Measurements from ENCODE around the gene FBXL13. TPM values are rescaled to one million over a fixed set of nuclear protein-coding genes. Genes with fewer than 3 reads are reported as not detected.
"Not testable (repeated sequence)": the region's sequence is repeated elsewhere in the genome, so short reads cannot be mapped to it uniquely, and the experiment has no call there.

Gene FBXL13
- total RNA-seq, 1 donor from 2014 or later = 6.5 TPM

GRCh38 chr7:102874166-102874829 lies 200.3 kb downstream of the FBXL13 start:
- no peak for DNase-seq (ENCODE audit: low spot score in 2 of 2)
- FAIRE-seq = no peak

DNA sequence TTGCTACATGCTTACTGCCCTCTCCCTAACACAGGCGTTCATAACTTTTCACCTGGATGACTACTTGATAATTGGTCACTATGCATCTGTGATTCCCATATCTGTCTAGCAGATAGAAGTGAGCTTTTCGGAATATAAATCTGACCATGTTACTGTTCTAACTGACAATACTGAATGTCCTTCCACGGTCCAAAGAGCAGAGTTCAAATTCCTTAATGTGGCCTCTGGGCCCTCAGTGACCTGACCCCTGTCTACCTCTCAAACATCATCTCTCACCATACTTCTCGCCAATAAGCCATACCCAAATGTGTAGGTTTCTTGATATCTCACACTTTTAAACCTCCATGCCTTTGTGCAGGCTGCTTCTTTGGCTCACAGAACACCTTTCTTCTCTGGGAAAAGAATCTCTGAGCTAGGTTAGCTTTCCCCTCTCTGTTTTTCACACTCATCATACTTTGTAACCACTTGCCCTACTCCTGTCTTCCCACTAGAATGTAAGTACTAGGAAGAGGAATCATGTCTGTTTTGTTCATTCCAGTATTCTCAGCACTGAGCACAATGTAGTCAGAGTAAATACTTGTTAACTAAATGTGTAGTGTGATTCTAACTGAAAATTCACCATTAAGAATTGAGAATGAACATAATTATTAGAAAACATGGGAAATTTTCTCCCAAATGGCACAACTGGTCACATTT lies 201.0 kb downstream of the FBXL13 start:
- DNase-seq (ENCODE audit: low spot score in 2 of 2) (no peak), FAIRE-seq (no peak)

DNA sequence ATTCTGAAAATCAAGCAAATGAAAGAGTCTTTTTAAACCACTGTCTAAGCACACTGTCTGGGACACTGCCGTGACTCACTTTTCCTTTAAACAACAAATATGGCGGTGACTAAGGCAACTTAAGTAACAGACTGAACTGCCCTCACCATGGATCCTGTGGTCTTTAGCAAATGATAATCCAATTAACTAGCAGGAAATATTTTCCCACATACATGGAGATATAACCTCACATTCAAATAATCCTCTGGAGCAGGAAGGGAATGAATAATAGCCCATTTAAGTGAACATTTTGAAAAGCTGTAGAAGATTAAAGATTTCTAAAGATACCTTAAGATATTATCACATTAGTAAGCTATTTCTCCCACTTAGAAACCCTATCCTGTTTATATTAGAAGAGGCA lies 202.1 kb downstream of the FBXL13 start:
- DNase-seq (ENCODE audit: low spot score in 2 of 2) = no peak
- FAIRE-seq = no peak

- no peak for DNase-seq (ENCODE audit: low spot score in 2 of 2)
- no peak for FAIRE-seq
Observed at GRCh38 chr7:102869195-102869594, 205.4 kb downstream of the FBXL13 start.

- DNase-seq (ENCODE audit: low spot score in 2 of 2) (no peak), FAIRE-seq (no peak)
Observed at GRCh38 chr7:102866535-102867215, 207.9 kb downstream of the FBXL13 start.

DNA sequence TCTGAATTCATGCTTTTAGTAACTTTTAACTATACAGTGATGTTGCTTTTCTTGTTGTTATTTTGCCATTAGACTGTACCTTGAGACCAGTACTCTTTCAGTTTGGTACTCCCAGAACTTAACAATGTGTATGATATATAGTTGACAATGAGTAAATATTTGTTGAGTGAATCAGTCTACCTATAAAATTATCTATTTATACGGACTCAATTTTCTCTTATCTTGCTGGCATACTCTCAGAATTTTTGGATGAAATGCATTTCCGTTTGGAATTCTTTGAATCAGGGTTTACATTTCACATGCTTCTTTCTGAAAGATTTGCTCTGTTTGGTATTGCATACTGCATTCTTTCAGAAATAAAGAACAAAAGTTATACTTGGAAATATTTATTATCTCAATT lies 209.6 kb downstream of the FBXL13 start:
- DNase-seq (ENCODE audit: low spot score in 2 of 2) (no peak), FAIRE-seq (no peak)

DNA sequence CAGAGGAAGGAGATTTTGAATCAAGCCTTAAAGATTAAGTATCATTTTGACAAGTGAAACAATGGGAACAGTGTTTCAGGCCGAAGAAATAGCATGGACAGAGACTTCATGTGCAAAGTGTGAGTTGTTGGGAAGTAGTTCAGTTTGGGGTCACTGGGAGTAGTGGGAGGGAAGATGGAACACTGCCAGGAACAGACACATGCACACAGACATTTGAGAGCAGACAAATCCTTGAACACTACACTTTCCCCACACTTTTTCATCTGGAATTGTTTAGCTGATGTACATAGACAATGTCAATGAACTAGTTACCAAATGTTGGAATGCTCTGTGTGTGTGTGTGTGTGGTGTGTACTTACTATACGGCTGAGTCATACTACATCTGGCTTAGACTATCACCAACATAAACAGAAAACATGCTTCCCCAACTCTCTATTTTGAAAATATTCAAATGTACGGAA lies 214.2 kb downstream of the FBXL13 start:
- no peak for DNase-seq (ENCODE audit: low spot score in 2 of 2)
- FAIRE-seq = no peak

- no peak for FAIRE-seq
- no peak for DNase-seq (ENCODE audit: low spot score in 2 of 2)
Observed at GRCh38 chr7:102859799-102860125, 214.8 kb downstream of the FBXL13 start.

DNA sequence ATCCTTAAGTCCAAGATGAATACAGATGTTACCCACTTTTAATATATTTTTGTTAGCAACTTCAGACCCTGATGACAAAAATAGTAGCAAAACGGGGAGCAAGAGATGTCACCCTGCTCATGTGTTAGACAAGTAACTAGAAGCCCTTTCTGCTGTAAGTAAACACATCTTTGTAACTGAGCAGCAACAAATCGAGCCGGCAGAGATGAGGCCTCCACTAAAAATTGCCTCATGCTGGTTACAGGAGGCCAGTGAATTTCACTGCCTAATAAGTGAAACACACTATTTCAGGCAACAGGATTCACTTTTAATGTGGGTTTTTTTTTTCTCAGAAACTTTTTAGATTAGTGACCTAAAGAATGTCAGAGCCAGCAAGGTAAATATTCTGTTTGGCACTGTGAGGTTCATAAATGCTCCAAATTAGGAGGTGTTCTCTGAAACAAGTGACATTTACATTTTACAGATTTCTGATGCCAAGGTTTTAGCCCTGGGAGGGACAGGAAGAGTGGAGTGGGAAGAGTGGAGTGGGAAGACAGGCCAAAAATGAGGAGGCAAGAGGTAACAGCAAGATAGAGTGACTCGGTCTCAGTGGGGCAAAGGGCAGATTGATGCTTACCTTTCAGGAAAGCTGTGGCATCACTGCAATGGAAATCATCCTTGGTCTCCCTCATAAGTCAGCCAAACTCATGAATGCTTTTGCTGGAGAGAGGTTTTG lies 215.4 kb downstream of the FBXL13 start:
- FAIRE-seq (no peak), DNase-seq (ENCODE audit: low spot score in 2 of 2) (no peak)

DNA sequence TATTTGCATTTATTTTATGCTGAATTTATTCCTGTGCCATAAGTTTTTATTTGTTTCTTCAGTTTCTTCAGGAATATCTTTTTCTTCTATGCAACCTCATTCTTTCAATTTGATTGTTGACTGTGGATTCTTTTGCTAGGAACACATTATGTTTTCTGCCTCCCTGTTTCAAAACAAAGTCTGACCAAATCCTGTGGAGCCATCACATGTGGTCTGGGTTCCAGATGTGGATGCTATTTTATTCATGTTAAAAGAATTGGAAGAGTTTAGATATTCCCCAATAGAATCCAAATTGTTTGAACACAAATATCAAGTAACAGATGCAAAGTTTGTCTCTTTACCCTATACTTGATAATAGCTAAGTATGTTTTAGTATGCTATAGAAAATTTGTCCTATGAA lies 218.6 kb downstream of the FBXL13 start:
- DNase-seq (ENCODE audit: low spot score in 2 of 2) = no peak
- no peak for FAIRE-seq

GRCh38 chr7:102849538-102849937 lies 225.1 kb downstream of the FBXL13 start:
- DNase-seq (ENCODE audit: low spot score in 2 of 2) (no peak), FAIRE-seq (no peak)

DNA sequence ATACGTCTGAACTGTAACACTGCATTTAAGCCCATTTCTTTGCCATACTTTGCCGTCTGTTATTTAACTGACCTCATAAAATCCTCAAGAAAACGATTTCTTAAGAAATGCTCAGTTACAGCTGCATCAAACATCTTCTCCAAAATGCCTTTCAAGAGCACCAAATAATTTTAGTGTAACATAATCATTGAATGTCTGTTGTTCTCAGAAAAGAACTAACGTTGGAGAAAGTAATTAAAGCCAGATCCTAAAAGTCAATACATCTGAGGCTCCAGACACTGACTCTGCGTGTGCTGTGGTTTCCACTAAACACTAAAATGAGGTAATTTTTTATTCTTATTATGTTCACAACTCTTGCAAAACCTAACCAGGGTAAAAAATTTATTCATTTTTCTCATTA lies 225.5 kb downstream of the FBXL13 start:
- FAIRE-seq (no peak), DNase-seq (ENCODE audit: low spot score in 2 of 2) (no peak)

- no peak for DNase-seq (ENCODE audit: low spot score in 2 of 2)
- no peak for FAIRE-seq
Observed at GRCh38 chr7:102845346-102845745, 229.2 kb downstream of the FBXL13 start.

DNA sequence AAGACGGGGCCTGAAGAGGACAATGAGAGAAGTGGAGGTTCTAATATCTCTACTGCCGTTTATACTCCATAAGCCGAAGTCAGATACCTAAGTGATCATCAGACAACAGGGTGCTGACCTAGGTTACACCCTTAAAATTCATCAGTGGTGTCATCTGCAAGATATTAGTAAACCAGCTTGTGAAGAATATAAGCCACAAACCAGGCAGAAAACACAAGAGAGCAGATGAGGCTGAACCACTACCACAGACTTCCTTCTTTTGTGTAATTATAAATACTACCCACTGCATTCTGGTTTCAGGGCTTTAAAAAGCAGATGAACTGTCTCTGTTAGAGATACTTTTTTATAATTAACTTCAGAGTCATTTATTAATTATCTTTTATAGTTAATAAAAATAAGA lies 230.7 kb downstream of the FBXL13 start:
- FAIRE-seq = no peak
- DNase-seq (ENCODE audit: low spot score in 2 of 2) = no peak

- no peak for DNase-seq (ENCODE audit: low spot score in 2 of 2)
- no peak for FAIRE-seq
Observed at GRCh38 chr7:102842284-102842683, 232.3 kb downstream of the FBXL13 start.

DNA sequence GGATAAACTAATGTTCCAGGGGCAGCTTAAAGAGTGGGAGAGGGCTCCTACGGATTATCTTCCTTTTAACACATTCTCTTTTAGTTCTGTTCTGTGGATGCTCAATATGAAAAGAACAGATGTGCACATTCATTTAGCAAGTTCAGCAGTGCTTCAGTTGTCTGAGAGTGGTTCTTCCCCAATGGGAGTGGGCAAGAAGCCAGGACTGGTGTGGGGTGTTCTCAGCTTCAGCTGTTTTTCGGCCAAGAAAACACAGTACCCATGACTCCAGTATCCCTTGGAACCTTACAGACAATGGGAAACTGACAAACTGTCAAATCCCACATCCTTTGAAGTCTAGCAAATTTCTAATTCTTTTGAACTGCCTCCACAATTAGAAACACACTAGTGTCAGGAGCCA lies 233.3 kb downstream of the FBXL13 start:
- DNase-seq (ENCODE audit: low spot score in 2 of 2) (no peak), FAIRE-seq (no peak)

GRCh38 chr7:102840404-102840803 lies 234.2 kb downstream of the FBXL13 start:
- FAIRE-seq (no peak), DNase-seq (ENCODE audit: low spot score in 2 of 2) (no peak)

- not testable (repeated sequence) for DNase-seq (ENCODE audit: low spot score in 2 of 2); FAIRE-seq
Observed at GRCh38 chr7:102838572-102839101, 236.0 kb downstream of the FBXL13 start.

DNA sequence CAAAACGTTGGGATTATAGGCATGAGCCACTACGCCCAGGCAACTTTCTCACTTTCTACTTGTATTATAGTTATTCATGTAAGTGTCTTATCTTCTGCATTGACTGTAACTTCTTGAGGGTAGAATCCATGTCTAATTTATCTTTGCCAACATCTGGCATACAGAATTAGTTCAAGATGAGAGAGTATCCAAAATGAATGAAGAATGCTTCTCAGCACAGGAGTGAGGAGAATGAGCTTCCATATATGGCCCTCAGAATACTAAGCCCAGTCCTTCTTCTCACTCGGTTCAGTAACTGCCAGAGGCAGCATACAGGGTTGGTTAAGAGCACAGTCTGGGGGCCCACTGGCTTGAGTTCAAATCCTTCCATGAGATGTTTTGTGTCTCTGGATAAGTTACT lies 236.8 kb downstream of the FBXL13 start:
- no peak for FAIRE-seq
- DNase-seq (ENCODE audit: low spot score in 2 of 2) = no peak

GRCh38 chr7:102836977-102837376 lies 237.6 kb downstream of the FBXL13 start:
- no peak for FAIRE-seq
- no peak for DNase-seq (ENCODE audit: low spot score in 2 of 2)

Measured in frontal cortex (tissue), 4 donors.